GM18517 (cell line): ENCODE results near the gene VPS41.

Experiments used
- ATAC-seq: cut with Tn5 transposase; IDR thresholded peaks from one replicate; pipeline ENCODE4 v1.9.1; 2021; ENCODE audit warnings: mild to moderate bottlenecking, moderate library complexity; ENCODE audit not compliant: unreplicated experiment

The VPS41 gene

GRCh38 chr7:38677981-38678697 lies 230.9 kb downstream of the VPS41 start:
- no peak for ATAC-seq

GRCh38 chr7:38675494-38676106 lies 233.4 kb downstream of the VPS41 start:
- ATAC-seq: no peak

GRCh38 chr7:38674513-38674912 lies 234.5 kb downstream of the VPS41 start:
- ATAC-seq: no peak

- ATAC-seq: no peak
Measured at GRCh38 chr7:38673795-38674194, 235.2 kb downstream of the VPS41 start.
